GM12801 (cell line): Measurements from ENCODE around the gene GPR108.

Source experiments
- TF ChIP-seq, protein P1 (sequence below): IDR thresholded peaks from one replicate; pipeline ENCODE4 v1.5.1; 2011; ENCODE audit warnings: control low read depth; ENCODE audit not compliant: insufficient read length; ENCODE audit errors: extremely low read depth

GPR108 gene

DNA sequence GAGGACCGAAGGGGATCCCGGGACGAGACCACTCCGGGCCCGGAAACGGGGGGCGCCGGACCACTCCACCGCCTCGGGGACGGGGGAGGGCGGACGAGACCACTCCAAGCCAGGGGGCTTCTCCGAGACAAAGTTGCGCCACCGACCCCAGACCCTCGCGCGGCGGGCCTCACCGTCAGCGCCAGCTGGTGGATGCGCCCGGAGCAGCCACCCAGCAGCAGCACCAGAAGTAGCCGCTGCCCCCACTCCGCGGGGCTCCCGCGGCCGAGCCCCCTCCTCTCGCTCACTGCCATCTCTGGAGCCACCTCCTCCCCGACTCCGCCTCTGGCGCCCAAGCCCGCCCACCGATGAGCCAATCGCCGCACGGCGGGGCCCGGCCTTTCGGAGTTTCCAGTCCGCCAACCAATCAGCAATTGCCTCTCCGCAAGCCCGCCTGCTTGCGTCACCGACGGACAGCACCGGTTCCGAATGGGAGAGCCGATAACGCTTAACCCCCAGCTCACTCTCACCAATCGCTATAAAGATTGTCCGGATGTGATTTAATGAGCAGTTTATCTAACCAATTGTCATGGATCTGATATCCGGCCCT is at the start of gene GPR108:
Gene GPR108, minus strand, starts transcription at position 297 of the 589 bp plus-strand sequence. Its CDS starts 4 bp downstream, at position 293.
- TF ChIP-seq, protein P1, sequence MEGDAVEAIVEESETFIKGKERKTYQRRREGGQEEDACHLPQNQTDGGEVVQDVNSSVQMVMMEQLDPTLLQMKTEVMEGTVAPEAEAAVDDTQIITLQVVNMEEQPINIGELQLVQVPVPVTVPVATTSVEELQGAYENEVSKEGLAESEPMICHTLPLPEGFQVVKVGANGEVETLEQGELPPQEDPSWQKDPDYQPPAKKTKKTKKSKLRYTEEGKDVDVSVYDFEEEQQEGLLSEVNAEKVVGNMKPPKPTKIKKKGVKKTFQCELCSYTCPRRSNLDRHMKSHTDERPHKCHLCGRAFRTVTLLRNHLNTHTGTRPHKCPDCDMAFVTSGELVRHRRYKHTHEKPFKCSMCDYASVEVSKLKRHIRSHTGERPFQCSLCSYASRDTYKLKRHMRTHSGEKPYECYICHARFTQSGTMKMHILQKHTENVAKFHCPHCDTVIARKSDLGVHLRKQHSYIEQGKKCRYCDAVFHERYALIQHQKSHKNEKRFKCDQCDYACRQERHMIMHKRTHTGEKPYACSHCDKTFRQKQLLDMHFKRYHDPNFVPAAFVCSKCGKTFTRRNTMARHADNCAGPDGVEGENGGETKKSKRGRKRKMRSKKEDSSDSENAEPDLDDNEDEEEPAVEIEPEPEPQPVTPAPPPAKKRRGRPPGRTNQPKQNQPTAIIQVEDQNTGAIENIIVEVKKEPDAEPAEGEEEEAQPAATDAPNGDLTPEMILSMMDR = no peak

- TF ChIP-seq, protein P1 = no peak
Measured at GRCh38 chr19:6779206-6779605, 41.8 kb upstream of the GPR108 start.

DNA sequence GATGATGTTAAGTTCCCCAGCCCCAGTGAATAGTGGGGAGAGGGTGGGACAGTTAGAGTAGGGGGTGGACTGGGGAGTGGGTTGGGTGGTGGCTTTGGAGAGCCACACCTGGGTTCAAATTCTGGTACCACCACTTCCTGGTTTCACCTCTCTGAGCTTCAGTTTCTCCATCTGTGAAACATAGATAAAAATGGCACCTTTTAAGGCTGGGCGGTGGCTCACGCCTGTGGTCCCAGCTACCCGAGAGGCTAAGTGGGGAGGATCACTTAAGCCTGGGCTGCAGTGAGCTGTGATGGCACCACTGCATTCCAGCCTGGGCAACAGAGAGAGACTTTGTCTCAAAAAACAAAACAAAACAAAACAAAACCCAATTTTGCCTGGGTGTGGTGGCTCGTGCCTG is 41.0 kb upstream of the GPR108 start:
- TF ChIP-seq, protein P1 = no peak

- TF ChIP-seq, protein P1 = no peak
Measured at GRCh38 chr19:6777434-6777833, 40.1 kb upstream of the GPR108 start.

- TF ChIP-seq, protein P1 = no peak
Measured at GRCh38 chr19:6776999-6777398, 39.6 kb upstream of the GPR108 start.

DNA sequence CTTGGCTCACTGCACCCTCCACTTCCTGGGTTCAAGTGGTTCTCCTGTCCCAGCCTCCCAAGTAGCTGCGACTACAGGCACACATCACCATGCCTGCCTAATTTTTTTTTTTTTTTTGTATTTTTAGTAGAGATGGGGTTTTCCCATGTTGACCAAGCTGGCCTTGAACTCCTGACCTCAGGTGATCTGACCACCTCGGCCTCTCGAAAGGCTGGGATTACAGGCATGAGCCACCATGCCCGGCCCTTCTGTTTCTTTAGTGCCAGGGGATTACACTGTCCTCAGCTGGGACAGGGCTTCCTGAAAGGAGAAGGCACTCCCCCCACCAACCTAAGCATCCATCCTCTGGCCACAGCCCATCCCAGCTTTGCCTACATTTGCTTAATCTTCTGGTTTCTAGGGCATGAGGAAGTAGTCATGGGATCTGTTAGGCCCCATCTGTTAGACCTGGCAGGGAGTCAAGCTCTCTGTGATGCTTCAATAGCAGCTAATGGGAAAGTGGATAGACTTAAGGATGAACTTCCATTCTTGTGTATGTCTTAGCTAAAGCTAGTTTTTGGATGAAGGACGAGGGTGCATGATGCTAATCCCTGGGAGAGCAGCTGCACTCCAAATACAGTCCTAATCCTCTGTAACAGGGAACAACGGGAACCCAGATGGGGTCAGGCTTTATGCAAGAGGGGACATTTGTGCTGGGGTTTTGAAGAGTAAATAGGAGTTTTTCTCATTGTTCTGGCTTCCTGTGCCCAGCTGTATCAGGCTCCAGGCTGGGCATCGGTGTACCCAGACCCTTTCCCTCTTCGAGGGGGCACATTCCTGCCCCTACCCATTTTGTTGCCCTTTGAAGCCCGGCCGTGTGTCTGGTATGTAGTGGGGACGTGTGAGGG is 37.7 kb upstream of the GPR108 start:
- TF ChIP-seq, protein P1 = no peak

DNA sequence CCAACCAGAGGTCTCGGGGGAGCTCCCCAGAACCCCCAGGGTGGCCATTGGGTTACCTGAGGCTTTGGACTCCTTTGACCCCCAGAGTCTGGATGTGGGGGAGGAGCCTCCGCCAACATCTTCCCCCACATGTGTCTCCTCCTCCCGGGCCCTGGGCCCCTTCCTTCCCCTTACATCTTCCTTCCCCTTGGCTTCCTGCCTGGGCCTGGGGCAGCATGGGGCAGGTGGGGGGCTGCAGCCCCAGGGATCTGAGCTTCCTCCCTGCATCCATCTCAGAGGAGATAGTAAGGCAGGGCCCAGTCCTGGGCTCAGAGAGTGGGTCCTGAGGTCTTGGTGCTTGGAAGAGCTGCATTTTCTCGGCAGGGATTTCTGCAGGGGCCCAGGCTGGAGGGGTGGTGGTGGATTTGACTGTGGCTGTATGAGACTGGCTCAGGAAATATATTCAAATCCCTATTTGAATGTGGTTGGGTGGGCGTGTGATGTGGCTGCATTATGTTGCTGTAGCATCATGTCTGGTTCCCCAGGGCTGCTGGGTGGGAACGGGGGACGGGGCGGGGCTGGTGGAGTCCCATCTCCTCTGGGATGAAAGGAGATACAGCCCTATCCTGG is 36.0 kb upstream of the GPR108 start:
- TF ChIP-seq, protein P1 = no peak
